CD4-positive, alpha-beta T cell treated with Interferon gamma for 1 hour (primary cell): ENCODE measurements around the gene B3GALNT1.

Source experiments
- DNase-seq: peaks from one replicate; pipeline ENCODE4 v3.0.0-alpha.2; 2020

The B3GALNT1 gene, protein sequence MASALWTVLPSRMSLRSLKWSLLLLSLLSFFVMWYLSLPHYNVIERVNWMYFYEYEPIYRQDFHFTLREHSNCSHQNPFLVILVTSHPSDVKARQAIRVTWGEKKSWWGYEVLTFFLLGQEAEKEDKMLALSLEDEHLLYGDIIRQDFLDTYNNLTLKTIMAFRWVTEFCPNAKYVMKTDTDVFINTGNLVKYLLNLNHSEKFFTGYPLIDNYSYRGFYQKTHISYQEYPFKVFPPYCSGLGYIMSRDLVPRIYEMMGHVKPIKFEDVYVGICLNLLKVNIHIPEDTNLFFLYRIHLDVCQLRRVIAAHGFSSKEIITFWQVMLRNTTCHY

DNA sequence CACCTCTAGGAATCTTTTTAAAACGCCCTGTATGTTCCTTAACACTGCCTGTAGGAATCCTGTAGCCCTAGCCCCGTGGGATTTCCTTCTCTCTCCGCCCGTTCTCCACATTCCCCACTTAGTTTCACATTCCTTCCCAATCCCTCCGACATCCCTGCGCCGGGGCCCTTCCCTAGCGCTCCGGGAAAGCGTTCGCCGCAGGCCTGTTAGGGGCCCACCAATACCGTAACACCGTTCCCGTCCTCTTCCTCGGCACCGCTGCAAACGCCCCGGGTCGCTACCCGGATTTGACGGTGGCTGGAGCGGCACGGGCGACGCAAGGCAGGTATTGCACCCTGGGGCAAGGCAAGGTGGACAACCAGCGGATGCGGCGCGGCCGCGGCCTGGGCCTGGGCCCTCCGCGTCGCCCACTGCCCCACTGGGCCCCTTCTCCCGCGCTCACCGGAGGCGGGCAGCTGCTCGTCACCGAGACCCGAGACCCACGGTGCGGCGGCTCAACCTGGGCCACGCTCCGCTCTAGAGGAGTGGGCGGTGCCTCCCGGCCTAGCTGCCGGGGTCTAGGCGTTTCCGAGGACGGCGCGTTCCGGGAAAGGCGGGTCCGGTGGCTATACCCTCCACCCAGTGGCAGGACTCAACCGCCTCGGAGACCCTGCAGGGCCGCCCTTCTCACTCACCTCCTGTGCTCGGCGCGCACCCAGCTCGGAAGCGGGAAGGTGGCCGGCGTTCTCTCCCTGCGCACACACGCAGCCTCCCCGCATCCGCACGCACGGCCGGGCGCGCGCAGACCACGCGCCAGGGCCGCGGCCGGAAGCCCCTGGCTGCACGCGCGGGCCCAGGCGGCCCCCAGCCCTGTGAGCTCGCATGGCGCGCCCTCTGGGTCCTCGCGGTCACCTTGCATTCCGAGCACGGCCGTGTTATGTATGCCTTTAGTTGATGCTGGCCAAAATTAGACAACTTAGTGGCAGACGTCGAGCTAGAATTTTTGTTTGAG lies at the start of gene B3GALNT1:
Gene B3GALNT1, minus strand, starts transcription at position 789 of the 991 bp plus-strand sequence. CDS start 18,595 bp downstream, outside the sequence.
- no peak for DNase-seq

DNA sequence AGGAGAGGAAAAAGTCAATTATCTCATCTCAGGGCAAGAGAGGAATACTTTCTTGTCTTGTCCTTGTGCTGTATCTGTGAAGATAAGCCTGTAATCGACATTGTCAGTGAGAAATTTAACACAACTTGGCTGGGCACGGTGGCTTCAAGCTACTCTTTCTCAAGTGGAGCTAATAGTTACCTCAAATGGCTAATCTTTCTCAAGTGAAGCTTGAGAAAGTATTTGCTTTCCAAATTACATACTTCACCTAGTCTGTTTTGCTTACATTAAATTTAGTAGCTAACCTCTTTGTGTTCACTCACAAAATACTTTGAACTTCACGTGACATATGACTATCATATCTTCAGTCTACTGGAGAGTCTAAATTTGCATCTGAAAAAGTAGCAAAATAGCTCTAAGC lies 48.3 kb upstream of the B3GALNT1 start:
- DNase-seq: no peak

DNA sequence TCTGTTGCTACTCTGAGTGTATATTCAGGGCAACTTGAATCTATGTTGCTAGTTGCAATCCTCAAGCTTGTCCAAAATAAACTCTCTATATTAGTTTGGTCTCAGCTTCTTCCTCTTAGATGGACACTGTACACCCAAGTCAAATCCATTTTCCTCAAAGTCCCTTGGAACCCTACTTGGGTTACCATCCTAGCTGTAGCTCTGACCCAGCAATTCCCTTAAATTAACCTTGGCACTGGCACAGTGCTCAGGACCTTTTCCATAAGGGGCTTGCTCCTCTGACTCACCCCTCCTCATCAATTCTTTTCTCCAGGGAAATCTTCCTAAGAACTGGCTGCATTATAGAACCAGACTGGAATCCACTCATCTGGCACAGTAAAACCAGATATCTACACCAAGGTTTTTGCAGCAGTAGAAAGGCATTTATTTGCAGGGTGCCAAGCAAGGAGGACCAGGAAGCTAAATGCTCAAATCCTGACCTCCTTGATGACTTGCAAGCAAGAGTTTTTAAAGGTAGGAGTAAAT lies 44.9 kb upstream of the B3GALNT1 start:
- DNase-seq: no peak

DNA sequence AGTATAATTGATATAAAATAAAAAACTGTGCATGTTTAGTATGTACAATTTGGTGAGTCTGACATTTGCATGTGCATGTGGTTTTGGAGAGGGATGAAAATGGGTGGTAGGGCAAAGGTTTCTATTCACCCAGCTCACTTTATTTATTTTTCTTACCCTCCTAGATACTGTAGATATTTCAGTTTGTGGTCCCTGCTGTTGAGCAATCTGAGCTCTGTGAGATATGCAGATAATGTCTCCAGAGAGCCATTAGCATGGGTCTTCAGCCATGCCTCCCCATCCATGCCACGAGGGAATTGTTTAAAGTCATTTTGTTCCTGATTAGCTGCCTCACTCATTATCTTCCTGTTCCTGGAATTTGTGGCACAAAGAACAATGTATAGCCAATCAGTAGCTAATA lies 44.4 kb upstream of the B3GALNT1 start:
- no peak for DNase-seq

DNA sequence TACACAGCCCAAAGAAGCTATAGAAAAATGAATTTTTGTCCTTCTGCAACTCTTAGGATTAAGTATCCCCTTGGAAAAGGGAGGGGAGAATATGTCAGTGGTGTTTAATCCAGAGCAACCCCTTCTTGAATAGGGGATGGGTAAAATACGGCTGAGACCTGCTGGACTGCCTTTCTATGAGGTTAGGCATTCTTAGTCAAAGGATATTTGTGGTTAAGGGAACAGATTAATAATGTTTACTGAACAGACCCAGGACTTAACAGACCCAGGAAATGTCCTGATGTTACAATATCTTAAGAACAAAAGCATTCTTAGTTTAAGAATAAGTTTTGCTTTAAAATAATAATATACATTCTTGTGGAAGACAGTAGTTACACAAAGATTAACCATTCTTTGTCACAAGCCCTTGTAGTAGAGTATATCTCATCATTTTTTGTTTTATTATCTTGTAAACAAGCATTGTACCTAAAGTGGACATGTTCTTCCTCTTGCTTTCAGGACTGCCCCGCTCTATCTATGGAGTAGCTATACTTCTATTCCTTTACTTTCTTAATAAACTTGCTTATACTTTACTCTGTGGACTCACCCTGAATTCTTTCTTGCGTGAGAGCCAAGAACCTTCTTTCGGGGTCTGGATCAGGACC lies 43.8 kb upstream of the B3GALNT1 start:
- no peak for DNase-seq

DNA sequence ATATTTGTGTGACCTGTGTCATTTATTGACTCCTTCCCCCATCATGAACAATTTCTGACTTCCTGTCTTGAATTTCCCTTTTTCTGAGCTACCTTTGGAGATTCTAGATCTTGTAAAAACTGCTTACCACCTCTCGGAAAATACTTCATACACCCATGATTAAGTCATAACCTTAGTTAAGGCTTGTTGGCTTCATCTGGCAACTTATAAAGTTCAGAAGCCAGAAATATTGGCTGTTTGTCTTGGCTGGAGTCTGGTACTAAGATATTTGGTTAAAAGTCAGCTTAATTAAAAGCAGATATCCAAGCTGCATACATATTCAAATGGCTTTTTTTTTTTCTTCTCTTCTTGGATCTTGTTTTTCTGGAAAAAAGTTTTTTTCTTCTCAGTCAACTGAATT lies 37.3 kb upstream of the B3GALNT1 start:
- DNase-seq: no peak

DNA sequence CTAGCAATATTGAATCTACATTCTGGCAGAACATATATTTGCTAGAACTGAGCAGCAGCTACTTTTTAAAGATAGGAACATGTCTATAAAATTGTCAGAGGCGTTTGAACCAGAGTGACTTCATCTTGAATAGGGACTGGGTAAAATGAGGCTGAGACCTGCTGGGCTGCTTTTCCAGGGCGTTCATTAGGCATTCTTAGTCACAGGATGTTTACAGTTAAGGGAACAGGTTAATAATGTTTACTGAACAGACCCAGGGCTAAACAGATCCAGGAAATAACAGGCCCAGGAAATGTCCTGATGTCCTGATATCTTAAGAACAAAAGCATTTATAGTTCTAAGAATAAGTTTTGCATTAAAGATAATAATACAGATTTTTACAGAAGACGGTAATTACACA lies 34.5 kb upstream of the B3GALNT1 start:
- DNase-seq: no peak

DNA sequence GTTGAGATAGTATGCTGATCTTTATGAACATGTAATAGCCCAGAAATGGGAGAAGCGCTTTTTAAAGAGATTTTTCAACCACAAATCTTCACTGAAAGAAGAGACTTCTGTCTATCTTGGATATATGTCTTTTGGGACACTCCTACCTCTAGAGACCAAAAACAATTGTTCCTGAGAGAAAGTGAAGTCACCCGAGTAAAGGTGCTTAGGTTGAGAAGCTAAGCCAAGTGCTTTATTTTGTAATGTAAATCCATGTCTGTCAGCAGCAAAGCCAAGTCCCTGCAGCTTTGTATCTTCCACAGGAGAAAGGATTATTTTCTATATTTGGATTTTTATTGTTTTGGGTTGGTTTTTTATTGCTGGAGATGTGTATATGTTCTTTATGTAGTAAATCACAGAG lies 32.1 kb upstream of the B3GALNT1 start:
- no peak for DNase-seq

DNA sequence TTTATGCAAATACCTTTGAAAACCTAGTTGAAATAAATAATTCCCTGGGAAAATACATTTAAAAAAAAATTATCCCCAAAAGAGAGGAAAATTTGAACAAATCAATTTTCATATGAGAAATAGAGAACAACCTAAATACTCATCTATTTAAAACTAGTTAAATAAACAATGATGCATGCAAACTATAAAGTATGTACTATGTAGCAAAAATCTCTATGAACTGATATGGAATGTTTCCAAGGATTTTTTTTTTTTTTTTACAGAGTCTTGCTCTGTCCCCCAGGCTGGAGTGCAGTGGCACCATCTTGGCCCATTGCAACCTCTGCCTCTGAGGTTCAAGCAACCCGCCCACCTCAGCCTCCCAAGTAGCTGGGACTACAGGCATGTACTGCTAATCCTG lies 27.2 kb upstream of the B3GALNT1 start:
- no peak for DNase-seq

DNA sequence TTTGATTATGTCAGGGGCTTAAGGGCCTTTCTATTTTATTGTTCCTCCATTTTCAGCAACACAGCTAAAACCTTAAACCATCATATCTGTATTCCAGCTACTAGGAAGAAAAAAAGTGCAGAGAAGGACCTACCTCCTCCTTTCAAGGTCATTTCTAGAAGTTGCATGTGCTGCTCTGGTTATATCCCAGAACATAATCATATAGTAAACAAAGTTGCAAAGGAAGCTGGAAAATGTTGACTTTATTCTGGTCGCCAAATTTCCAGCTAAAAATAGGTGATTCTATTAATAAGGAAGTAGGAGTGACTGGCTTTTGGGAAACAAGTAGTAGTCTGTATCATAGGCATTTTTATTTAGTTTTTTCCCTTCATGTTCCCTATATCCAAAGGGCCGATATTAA lies 21.3 kb upstream of the B3GALNT1 start:
- DNase-seq: no peak

DNA sequence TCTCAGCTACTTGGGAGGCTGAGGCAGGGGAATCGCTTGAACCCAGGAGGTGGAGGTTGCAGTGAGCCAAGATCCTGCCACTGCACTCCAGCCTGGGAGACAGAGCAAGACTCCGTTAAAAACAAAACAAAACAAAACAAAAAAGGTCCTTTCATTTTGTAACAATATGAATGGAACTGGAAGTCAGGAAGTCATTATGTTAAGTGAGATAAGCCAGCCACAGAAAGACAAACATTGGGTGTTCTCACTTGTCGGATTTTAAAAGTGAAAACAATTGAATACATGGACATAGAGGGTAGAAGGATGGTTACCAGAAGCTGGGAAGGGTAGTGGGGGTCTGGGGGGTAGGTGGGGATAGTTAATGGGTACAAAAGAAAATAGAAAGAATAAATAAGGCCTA lies 12.5 kb upstream of the B3GALNT1 start:
- DNase-seq: no peak

DNA sequence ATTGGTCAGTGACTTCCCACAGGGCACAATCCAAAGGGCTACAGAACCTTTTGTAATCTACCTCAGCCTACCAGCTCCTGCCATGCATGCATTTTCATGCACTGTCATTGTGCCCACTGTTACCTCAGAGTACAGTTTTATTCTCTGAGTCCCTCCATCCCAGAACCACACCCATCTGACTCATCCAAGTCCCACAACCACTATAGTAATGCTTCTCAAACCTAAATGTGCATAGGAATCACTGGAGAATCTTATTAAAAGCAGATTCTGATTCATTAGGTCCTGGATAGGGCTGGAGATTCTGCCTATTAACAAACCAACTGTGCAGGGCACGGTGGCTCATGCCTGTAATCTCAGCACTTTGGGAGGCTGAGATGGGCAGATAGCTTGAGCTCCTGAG lies 3.7 kb upstream of the B3GALNT1 start:
- DNase-seq: no peak

DNA sequence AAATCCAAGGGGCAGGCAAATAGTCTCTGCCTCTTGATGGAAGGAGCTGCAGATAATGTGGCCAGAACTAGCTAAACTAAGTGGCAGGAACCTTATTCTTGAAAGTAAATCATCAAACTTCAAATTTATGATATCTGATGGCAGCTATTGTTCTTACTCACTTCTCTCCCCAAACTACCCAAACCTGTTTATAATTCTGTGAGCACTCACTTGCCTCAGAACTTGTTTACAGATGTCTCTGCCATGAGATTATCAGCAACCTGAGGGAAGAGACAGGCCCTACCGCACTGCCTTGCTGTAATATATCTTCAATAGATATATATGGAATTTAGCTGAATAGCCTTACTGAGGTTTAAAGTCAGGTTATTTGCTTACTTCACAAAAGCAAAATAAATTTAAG lies 2.2 kb upstream of the B3GALNT1 start:
- DNase-seq: no peak

DNA sequence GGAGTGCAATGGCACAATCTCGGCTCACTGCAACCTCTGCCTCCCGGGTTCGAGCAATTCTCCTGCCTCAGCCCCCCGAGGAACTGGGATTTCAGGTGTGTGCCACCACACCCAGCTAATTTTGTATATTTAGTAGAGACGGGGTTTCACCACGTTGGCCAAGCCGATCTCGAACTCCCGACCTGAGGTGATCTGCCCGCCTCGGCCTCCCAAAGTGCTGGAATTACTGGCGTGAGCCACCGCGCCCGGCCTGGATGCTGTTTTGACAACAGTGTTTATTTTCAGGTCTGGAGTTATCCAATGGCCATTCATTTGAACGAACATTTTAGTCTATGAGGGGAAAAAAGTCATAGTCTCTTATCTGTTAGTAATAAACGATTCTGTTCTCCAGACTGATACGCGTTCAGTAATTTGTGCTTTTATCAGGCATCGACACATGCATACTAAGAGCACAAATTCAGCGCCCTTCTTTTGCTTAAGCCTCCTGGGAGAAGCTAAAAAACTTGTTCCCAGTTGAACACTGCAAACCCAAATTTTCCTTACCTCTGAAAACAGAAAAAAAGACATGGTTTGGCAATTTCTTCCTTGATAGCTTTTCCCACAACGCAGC lies 1.3 kb downstream of the B3GALNT1 start:
- no peak for DNase-seq

DNA sequence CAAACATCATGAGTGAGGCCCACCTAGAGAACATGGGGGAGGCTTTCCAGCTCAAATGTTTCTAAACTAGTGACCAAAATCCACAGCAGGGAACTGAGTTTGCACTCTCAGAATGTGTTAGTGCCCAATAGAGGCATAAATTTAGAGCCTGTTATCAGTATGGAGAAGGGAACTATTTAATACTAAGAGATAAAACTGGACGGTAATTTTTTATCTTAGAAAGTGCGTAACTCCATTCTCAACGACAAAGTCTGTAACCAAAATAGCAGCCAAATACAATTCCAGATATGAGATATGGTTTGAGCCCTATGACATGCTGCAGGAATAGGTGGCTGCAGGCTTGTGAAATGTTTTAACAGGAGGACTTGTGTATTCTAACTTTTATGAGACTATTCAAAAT lies 3.5 kb downstream of the B3GALNT1 start:
- no peak for DNase-seq

DNA sequence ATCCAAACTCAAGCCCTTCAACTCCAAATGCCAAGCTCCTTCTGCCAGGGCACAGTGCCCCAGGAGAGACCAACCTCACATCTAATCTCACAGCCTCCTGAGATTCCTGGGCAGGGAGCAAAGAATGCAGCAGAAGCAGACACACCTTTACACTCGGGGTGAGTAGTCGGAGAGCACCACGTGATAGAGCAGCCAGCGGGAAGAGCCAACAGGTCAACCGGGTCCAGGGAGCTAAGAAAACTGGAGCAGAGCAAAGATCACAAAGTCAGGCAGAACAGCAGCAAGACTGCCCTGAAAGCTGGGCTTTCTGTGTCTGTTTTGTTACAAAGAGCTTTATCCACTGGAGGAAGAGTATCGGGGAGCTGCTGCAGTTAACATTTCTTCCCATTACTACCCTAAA lies 4.2 kb downstream of the B3GALNT1 start:
- DNase-seq: no peak

DNA sequence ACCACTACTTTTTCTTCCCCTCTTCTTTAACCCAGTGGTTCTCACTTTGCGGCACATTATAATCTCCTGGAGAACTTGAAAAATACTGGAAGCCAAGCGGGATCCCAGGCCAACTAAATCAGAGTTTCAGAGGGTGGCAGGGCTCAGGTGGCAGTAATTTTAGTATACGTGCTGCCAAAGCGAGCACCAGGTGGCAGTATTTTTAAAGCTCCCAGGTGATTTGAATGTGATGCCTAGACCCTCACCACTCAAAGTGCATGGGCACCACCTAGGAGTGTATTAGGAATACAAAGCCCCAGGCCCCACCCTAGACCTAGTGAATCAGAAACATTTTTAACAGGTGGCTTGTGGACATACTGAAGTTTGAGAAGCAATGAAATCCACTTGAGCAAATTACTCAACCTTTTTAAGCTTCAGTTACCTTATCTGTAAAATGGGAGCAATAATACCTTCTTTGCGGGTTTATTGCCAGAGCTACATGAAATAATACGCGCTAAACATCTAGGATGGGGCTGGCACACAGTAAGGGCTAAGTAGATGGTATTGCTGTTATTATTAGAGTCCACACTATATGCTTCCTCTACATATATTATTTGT lies 8.3 kb downstream of the B3GALNT1 start:
- no peak for DNase-seq

DNA sequence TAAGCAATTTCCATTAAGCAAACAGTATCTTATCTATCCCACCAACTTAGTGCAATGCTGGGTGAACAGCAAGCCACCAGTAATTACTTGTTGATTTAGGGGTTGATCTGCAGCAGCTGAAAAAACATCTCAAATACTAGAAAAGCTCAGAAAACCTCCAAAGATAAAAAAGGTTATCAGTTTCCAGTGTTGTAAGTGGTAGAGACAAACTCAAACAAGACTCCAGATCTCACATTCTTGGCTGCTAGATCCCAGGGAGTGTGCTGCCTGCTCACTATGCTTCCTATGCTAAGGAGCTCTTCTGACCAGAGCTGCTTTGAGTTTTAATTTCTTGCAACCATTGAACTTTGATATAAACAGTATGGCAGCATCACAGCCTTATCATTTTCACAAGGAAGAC lies 11.3 kb downstream of the B3GALNT1 start:
- DNase-seq: no peak

DNA sequence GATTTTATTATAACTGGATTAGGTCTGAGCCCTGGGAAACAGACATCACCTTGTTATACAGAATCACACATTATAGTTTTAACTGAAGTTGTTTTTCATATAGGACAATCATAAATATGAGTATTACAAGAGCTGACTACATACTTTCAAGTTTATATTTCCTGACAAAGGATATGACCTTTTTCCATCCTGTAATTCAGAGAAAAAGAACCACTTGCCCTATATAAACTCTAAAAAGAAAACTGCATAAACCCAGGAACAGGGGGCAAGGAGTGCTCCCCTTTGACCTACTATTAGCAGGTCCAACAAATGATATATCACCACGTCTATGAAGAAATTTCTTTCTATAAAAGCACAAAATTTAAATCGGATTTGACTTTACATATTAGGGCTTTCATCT lies 20.9 kb downstream of the B3GALNT1 start:
- no peak for DNase-seq

DNA sequence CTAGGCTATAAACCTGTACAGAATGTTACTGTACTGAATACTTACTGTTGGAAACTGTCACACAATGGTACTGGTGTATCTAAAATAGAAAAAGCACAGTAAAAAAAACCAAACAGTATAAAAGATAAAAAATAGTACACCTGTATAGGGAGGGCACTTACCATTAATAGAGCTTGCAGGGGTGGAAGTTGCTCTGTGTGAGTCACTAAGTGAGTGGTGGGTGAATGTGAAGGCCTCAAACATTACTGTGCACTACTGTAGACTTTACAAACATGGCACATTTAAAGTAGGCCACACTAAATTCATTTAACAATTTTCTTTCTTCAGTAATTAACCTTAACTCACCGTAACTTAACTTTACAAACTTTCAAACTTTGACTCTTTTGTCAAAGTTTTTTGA lies 22.0 kb downstream of the B3GALNT1 start:
- DNase-seq: no peak

DNA sequence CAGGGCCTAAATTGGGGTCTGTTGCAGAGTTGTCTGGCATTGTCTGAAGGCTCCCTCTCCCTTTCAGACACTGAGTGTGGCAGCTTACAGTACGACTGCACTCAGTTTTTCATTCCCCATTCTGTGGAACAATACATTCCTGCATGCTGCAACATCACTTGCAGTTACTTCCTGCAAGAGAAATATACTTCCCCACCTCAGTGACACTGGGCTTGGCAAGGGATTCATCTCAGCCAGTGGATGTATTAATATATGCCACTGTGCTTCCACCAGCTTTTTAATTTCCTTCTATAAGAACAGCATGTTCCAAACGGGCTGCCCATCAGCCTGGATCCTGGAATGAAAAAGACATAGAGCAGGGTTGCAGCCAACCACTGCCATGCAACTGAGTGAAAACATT lies 23.1 kb downstream of the B3GALNT1 start:
- no peak for DNase-seq

DNA sequence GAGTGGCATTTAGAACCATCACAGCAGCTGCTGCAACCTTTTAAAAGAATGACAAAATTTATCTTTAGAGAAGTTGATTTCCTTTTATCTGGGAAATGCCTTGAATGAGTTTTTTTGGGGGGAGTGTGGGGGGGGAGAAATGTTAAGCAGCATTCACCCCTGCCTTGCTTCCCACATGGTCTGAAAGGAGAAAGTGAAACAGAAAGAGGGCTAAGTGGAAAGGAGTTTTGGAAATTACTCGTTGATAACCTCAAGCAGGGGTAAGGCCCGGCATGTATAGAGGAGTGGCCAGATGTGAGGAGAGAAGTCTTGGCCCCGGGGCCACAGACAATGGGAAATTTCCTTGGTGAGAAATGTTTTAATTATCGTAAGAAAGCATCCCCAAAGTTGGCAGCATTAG lies 23.5 kb downstream of the B3GALNT1 start:
- DNase-seq: no peak

DNA sequence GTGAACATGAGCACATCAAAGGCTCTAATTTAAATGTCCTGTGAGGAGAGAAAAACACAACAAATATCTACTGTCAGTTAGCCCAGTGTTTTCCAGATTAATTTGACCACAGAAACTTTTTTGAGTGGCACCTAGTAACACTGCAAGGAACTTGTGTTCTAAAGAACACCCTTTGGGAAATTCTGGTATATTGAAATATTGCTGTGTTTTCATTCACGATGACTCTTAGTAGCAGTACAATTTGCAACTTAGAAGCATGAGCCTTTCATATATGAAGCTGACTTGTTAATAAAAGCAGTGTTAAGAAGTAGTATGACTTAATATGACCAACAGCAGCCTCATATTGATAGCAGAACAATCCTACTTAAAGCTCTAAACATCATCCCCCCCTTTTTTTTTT lies 32.0 kb downstream of the B3GALNT1 start:
- DNase-seq: no peak
